NCI-H2081 (cell line): ENCODE data around the gene THBD.

Experiments used
- DNase-seq, 2 experiments: peaks; one replicate each; lab custom pipeline; 2025; lab: John Stamatoyannopoulos, UW

The THBD gene

GRCh38 chr20:23061734-23062561, 12.5 kb upstream of the THBD start:
- DNase-seq = peak; percentile 15 to 70

- DNase-seq = no peak
Observed at GRCh38 chr20:23061262-23061661, 11.8 kb upstream of the THBD start.

- DNase-seq = no peak
Observed at GRCh38 chr20:23060629-23061028, 11.2 kb upstream of the THBD start.

GRCh38 chr20:23059846-23060245, 10.4 kb upstream of the THBD start:
- no peak for DNase-seq

DNA sequence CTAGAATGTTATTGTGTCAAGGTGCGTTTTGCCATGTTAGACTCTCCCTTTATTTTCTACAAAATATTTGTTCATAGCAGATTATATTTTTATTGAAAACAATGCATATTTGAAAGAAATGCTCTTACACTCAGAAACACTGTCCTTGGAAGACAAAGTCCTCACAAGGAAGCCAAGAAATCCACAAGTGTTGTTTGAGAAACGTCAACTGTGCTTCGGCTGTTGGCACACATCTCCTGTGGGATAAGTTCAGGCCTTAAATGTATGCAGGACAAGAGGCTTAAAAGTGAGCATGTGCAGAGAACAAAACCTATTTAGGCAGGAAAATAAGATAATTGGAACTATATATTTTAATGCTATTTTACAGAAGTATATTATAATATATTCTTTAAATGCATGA, 9.5 kb upstream of the THBD start:
- no peak for DNase-seq

GRCh38 chr20:23058240-23058639, 8.8 kb upstream of the THBD start:
- DNase-seq = no peak

GRCh38 chr20:23052904-23053303, 3.4 kb upstream of the THBD start:
- DNase-seq = no peak

DNA sequence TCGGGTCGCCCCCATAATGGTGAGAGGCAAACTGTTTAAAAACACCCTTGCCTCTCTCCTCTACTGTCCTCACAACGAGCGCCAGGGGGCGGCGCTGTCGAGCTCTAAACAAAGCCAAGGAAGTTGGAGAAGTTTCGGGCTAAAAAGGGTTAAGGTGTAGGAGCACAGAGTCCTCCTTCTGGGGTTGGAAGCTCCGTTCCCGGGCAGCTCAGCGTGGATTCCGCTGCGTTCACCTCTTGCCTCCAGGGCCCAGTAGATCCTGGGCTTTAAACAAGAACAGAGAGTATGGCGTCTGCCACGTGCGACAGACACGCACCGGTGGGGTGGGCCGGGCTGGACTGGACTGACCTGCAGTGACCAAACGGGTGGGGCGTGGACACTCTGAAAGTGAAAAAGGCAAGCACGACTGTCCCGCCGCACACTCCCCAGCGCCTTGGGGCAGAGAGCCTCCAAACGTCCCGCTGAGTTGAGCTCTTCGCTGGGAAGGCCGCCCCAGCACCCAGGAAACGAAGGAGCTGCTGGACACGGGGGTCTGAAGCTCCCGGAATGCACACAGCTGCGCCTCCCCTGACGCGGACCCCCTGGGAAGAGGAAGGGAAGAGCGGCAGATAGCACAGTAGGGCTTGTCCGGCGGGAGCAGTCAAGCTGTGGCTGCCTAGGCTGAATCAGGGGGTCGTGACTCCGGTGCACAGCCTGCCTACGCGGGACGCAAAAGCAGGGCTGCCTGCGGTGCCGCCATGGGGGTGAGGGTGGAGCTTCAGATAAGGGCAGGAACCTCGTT, 1.6 kb upstream of the THBD start:
- DNase-seq = no peak

GRCh38 chr20:23050076-23050838, 785 bp upstream of the THBD start:
- no peak for DNase-seq

GRCh38 chr20:23048283-23049200, 930 bp downstream of the THBD start:
- peak in 1 of 2 experiments; percentile 63 for DNase-seq

DNA sequence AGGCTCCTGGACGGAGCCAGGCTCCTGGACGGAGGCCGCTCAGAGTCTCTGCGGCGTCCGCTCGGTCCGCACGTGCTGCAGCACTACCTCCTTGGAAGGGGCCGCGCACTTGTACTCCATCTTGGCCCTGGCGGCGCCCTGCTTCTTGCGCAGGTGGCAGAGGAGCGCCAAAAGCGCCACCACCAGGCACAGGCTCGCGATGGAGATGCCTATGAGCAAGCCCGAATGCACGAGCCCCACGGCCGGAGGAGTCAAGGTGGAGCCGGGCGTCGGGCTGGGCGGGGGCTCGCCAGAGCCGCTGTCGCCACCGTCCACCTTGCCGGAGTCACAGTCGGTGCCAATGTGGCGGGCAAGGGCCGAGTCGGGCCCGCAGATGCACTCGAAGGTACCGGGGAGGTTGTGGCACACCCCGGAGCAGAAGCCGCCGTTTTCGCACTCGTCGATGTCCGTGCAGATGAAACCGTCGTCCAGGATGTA, 1.7 kb downstream of the THBD start:
- no peak for DNase-seq

- no peak for DNase-seq
Observed at GRCh38 chr20:23047001-23047737, 2.3 kb downstream of the THBD start.

DNA sequence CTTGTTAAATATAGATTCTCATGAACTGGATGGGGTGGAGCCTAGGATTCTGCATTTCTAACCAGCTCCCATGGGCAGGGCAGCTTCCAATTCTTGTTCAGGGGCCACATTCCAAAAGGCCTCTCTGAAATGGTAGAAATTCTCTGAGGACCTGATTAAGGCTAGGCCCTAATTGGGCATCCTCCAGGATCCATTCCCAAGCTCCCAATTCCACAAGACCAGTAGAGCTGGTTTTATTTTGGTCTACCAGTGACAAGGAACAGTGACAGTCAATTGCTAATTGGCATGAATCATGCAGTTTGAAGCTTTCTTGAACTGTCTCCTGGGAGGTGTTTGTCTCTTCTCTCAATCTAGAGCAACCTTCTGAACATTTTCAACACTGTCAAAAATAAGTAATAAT, 3.0 kb downstream of the THBD start:
- no peak for DNase-seq

DNA sequence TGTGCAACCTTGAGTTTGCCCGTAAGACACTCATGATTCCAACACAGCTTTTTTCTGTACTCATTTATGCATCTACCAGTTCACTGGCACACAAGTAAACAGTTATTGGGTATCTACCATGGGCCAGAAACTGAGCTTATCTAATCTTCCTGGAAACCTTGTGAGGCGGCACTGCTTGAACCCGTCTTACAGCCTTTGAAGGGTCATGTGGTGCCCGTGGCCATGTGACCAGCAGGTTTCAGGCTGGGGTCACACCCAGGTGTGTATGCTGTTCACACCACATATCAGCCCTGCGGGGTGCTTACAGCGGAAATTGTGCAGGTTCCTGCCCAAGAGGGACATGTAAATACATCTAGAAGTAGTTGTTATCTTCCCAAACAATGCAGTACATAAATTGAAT, 6.1 kb downstream of the THBD start:
- no peak for DNase-seq

GRCh38 chr20:23042270-23042669, 7.2 kb downstream of the THBD start:
- no peak for DNase-seq

DNA sequence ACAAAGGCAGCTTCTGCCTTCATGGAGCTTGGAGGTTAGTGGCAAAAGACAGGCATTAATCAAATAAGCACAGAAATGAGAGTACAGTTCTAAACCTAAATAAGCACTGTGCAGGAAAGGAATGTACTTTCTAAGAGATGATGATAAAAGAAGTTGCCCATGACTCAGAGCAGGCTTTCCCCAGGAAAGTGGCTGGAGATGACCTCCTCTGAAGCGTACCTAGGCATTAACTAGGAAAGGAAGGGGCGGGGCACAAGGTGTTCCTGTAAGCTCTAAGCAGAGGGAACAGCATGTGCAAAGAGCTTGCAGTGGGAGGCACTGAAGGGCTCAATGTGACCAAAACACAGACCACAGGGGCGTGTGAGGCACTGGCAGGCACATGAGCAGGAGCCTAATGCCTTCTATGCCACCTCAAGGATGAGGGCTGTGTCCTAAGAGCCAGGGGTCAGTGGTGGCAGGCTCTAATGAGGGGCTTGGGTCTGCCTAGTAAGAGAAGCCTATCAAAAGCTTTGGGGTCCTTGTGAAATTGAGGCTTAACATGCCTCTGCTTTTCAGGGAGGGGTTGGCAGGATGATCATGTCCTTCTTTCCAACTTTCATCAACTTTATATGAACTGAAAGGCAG, 9.5 kb downstream of the THBD start:
- DNase-seq = no peak

GRCh38 chr20:23039136-23039875, 10.2 kb downstream of the THBD start:
- no peak for DNase-seq

- DNase-seq = no peak
Observed at GRCh38 chr20:23037017-23037481, 12.4 kb downstream of the THBD start.

DNA sequence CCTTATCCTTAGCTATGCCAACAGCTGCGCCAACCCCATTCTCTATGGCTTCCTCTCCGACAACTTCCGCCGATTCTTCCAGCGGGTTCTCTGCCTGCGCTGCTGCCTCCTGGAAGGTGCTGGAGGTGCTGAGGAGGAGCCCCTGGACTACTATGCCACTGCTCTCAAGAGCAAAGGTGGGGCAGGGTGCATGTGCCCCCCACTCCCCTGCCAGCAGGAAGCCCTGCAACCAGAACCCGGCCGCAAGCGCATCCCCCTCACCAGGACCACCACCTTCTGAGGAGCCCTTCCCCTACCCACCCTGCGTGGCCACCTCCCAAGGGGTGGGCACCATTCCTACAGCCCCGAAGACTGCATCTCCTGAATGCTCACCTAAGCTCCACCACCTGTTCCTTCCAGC, 13.1 kb downstream of the THBD start:
- no peak for DNase-seq
